KOPT-K1 (cell line): Measurements from ENCODE around the gene HS6ST2.
"Not testable (repeated sequence)": the region's sequence is repeated elsewhere in the genome, so short reads cannot be mapped to it uniquely, and the experiment has no call there.

Experiments used
- H3K27ac ChIP-seq: fragments of 200-600 bp; sonication (generic); 2 replicates; pipeline ENCODE4 v1.5.1; 2016; ENCODE audit warnings: antibody characterized with exemption, mild to moderate bottlenecking, low read depth, low read length; ENCODE audit not compliant: poor library complexity, severe bottlenecking
- H3K36me3 ChIP-seq: fragments of 200-600 bp; sonication (generic); 2 replicates; pipeline ENCODE4 v1.5.1; 2017; ENCODE audit warnings: antibody characterized with exemption, mild to moderate bottlenecking, low read length, moderate library complexity; ENCODE audit not compliant: insufficient read depth
- H3K9me3 ChIP-seq: fragments of 200-600 bp; sonication (generic); 2 replicates; pipeline ENCODE4 v1.5.1; 2017; ENCODE audit warnings: antibody characterized with exemption, low read length, mild to moderate bottlenecking; ENCODE audit not compliant: insufficient read depth, poor library complexity, severe bottlenecking

HS6ST2 gene

GRCh38 chrX:132883358-132883915 lies 75.0 kb downstream of the HS6ST2 start:
- H3K36me3 ChIP-seq = no peaks in the 10 kb centered on the region
- no peak overlapping the region for H3K27ac ChIP-seq
- no peaks in the 10 kb centered on the region for H3K9me3 ChIP-seq

DNA sequence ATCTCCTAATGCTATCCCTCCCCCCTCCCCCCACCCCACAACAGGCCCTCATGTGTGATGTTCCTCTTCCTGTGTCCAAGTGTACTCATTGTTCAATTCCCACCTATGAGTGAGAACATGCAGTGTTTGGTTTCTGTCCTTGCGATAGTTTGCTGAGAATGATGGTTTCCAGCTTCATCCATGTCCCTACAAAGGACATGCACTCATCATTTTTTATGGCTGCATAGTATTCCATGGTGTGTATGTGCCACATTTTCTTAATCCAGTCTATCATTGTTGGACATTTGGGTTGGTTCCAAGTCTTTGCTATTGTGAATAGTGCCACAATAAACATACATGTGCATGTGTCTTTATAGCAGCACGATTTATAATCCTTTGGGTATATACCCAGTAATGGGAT lies 77.7 kb downstream of the HS6ST2 start:
- H3K9me3 ChIP-seq, H3K27ac ChIP-seq, H3K36me3 ChIP-seq: not testable (repeated sequence)

- no peak overlapping the region for H3K27ac ChIP-seq
- H3K9me3 ChIP-seq = no peaks in the 10 kb centered on the region
- no peaks in the 10 kb centered on the region for H3K36me3 ChIP-seq
Observed at GRCh38 chrX:132877954-132878536, 80.4 kb downstream of the HS6ST2 start.

- Histone ChIP-seq H3K9me3 (no peaks in the 10 kb centered on the region), H3K27ac (no peak overlapping the region)
Observed at GRCh38 chrX:132876523-132877338, 81.7 kb downstream of the HS6ST2 start.

DNA sequence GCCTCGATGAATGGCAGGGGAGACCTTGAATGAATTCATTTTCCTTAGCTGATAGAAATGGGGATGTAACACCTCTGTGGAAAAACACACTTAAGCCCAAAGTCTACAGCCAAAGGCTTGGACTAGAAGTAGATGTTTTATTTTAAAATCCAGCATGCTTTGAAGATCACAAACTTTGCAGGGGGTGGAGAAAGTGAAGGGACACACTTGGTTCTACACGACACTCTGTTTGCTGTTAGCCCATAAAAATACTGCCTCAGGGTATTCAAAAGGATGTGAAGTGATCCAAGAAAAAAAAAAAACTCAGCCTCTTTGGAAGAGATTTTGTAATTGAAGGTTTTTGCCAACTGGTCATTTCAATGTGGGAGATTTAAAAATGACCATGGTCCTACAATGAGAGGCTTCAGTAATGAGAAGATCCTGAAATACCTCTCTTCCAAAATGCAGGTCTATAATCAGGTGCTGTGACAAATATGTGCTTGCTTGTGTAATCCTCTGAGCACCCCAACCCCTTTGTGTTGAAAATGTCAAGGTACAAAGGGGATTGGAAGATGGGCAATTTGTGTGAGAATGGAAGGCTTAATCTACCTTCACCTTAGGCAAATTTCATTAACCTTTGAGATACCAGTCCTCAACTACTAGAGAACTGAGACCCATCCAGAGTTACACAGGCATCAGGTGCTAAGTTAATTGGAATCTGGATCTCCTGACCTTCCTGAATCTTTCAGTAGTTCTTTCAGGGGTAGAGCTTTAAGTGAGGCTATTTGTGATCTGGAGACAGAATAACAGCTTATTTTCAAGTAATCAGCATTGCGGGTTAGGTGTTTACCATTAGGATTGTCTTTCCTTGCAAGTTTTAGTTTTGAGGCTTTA lies 82.5 kb downstream of the HS6ST2 start:
- no peaks in the 10 kb centered on the region for H3K36me3 ChIP-seq
- no peak overlapping the region for H3K27ac ChIP-seq

More at GRCh38 chrX:132876523-132877338, 81.7 kb downstream of the HS6ST2 start:
- H3K36me3 ChIP-seq = no peaks in the 10 kb centered on the region

GRCh38 chrX:132862562-132862961 lies 95.9 kb downstream of the HS6ST2 start:
- no peaks in the 10 kb centered on the region for H3K9me3 ChIP-seq
- no peaks in the 10 kb centered on the region for H3K36me3 ChIP-seq
- no peak overlapping the region for H3K27ac ChIP-seq

More for the DNA sequence above, 82.5 kb downstream of the HS6ST2 start:
- H3K9me3 ChIP-seq = no peaks in the 10 kb centered on the region

- Histone ChIP-seq H3K27ac (no peak overlapping the region), H3K9me3 (no peaks in the 10 kb centered on the region), H3K36me3 (no peaks in the 10 kb centered on the region)
Observed at GRCh38 chrX:132861076-132861475, 97.4 kb downstream of the HS6ST2 start.

DNA sequence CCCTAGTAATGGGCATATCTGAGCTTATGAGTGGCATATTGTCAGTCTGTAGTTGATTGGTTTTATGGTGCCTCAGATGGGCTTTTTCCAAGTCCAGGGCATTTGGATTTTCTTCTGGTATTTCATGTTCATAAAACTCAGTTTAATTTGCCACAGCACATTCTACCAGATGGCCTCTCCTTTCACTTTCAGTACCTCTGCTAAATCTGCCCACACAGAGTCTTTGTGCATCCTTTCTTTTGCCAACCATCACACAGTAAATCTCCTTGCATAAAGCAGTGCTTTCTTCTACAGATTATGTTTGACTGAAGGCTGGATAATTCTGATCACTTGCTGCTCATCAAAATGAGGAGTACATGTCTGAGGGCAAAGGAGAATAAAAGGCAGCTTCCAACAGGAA lies 98.2 kb downstream of the HS6ST2 start:
- no peak overlapping the region for H3K27ac ChIP-seq
- H3K9me3 ChIP-seq = no peaks in the 10 kb centered on the region
- H3K36me3 ChIP-seq = no peaks in the 10 kb centered on the region

- Histone ChIP-seq H3K9me3 (no peaks in the 10 kb centered on the region), H3K27ac (no peak overlapping the region), H3K36me3 (no peaks in the 10 kb centered on the region)
Observed at GRCh38 chrX:132858018-132858417, 100.4 kb downstream of the HS6ST2 start.

DNA sequence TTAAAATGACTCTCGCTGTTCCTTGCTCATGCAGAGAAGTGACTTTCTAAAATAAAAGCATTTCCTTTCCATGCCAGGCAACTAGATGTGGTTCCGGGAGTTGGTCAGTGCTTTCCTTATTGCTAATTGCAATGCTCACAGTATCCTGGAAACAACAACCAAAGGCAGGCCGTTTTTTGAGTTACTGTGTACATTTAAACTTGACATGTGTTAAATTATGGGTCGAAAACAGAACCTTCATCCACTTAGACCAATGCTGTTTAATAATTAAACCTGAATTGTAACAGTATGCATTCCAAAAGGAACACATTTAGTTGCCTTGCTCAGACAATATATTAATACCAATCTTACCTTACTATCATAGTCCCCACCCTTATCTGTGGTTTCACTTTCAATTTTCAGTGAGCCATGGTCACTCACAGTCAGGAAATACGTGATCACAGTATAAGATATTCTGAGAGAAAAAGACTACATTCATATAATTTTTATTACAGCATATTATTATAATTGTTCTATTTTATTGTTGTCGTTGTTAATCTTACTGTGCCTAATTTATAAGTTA lies 102.6 kb downstream of the HS6ST2 start:
- Histone ChIP-seq H3K36me3 (no peaks in the 10 kb centered on the region), H3K9me3 (no peaks in the 10 kb centered on the region), H3K27ac (no peak overlapping the region)

DNA sequence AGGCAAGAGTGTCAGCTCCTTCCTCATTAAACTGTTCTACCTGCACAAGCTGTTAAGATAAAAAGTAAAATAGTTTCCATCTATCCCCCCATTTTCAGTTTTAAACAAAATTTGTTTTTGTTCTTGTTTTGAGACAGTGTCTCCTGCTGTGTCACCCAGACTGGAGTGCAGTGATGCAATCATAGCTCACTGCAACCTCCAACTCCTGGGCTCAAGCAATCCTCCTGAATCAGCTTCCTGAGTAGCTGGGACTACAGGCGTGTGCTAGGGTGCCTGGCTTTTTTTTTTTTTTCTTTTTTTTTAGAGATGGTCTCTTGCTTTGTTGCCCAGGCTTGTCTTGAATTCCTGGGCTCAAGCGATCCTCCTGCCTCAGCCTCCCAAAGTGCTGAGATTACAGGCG lies 105.4 kb downstream of the HS6ST2 start:
- H3K27ac ChIP-seq = no peak overlapping the region

DNA sequence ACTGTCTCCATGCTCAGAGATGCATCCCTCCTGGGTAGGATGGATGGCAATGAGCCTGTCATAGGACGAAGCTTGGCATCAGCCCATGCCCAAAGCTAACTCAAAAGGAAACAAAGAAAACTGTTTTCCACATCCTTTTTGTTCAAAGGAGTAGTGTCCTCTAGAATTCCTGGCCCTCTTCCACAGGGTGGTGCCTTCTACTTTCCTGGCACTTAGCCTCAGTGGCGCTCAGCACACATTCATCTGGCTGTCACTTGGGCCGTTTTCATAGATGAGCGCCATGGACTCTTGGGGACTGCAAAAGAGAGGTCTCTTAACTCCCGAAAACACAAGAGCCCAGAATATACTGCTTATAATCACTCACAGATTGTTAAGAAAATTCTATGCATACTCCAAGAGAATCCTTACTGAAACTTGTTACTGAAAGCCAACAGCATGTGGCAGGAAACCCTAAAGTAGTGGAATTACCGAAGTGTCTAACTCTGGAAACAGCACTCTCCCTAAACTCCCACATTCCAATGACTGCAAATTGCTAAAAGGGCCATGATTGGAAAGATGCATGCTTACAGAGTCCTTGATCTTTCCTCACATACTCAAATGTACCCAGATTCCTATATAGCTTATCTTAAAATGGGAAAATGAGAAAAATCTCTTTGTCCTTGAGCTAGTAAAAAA lies 110.0 kb downstream of the HS6ST2 start:
- H3K9me3 ChIP-seq = no peaks in the 10 kb centered on the region
- no peaks in the 10 kb centered on the region for H3K36me3 ChIP-seq
- H3K27ac ChIP-seq = no peak overlapping the region

More for the DNA sequence above, 105.4 kb downstream of the HS6ST2 start:
- Histone ChIP-seq H3K9me3 (no peaks in the 10 kb centered on the region), H3K36me3 (no peaks in the 10 kb centered on the region)

- Histone ChIP-seq H3K9me3 (no peaks in the 10 kb centered on the region), H3K36me3 (no peaks in the 10 kb centered on the region), H3K27ac (no peak overlapping the region)
Observed at GRCh38 chrX:132843363-132843762, 115.1 kb downstream of the HS6ST2 start.

- Histone ChIP-seq H3K27ac (no peak overlapping the region), H3K36me3 (no peaks in the 10 kb centered on the region), H3K9me3 (no peaks in the 10 kb centered on the region)
Observed at GRCh38 chrX:132842460-132843238, 115.8 kb downstream of the HS6ST2 start.
